Pulmonary artery endothelial cell (primary cell): ENCODE results near the gene ANTXR1. TPM values are rescaled to one million over a fixed set of nuclear protein-coding genes. Genes with fewer than 3 reads are reported as not detected.

Source experiments
- DNase-seq: peaks from one replicate; pipeline ENCODE4 v3.0.0-alpha.2; 2011; ENCODE audit warnings: low read depth, low spot score
- total RNA-seq: library from RNA; depleted of rRNA; stranded (reverse); fragments of >200 nt; gene quantifications from 2 replicates; pipeline ENCODE4 v1.2.3, GENCODE V29; 2014

ANTXR1 gene
- total RNA-seq = 8.8 and 10.1 TPM in 2 replicates

DNA sequence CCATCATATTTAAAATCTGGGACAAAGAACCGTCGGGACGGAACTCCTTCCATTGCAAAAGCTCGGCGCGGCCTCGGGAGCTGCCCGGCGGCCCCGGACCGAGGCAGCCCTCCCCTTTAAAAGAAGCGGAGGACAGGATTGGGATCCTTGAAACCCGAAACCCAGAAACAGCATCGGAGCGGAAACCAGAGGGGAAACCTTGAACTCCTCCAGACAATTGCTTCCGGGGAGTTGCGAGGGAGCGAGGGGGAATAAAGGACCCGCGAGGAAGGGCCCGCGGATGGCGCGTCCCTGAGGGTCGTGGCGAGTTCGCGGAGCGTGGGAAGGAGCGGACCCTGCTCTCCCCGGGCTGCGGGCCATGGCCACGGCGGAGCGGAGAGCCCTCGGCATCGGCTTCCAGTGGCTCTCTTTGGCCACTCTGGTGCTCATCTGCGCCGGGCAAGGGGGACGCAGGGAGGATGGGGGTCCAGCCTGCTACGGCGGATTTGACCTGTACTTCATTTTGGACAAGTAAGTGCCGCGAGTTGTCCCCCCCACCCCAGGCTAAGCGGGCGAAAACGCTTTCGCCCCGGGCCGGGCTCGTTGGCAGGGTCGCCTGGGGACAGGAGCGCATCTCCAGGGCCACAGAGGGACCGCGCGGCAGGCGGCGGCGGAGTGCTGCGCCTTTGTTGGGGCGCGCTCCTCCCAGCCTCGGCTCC, at the start of gene ANTXR1:
ANTXR1 (plus strand) TSS at position 38 of the 698 bp plus-strand sequence; CDS start at position 359, 321 bp downstream.
- DNase-seq = no peak

DNA sequence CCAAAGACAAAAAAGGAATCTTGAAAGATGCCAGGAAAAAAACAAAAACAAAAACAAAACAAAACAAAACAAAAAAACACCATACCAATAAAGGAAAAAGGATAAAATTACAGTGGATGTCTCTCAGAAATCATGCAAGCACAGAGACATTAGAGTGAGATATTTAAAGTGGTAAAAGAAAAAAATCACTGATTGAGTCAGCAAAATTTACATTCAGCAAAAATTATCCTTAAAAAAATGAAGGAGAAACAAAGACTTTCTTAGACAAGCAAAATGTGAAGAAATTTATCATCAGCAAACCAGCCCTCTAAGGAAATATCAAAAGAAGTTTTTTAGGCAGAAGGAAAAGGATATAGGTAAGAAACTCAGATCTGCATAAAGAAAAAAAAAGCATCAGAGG, 48.7 kb upstream of the ANTXR1 start:
- DNase-seq = no peak

DNA sequence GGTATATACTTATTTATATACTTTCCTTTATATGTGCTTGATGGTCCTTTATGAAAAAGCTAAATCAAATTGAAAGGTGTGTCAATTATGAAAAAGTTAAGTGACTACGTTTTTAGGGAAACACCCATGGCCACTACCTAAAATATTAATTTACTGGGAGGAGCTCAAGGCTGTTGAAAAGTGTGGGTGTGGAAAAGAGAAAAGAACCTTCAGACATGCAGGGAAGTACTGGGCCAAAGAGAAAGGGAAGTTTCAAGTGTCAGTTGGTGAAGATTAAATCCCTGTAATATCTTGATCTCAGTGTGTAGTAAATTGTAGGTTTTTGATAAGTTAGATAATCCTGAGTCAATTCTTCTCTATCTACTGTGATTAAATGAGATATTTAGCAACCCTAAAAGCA, 44.8 kb upstream of the ANTXR1 start:
- DNase-seq = no peak

DNA sequence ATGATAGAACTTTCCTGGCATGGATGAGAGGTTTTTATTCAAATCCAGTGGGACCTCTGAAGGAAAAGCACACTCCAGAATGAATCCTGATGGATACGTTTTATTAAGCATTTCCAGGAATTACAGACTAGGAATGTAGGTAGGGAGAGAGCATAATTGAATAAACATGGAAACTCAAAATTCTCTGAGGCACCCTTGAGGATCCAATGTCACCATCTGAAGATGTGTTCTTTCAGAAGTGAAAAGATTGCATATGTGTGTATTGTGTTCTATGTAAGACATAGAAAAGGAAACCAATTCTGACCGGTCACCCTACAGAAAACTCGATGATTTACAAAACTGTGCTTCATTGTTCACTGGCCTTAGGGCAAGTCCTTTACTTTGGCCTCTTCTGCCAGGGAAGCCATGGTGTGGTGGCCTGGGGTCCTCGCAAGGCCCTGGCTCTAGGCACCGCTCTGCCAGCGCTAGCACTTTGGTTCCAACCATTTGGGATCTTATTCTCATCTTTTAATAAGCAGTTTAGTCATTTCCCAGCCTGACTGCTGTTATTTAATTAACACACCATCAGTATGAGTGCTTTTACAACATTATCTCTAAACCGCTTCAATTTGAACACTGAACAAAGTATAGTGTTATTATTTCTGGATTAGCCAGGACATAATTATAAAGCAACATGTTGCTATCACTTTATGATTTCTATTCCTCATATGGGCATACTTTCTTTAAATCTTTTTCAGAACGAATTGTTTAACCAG, 43.1 kb upstream of the ANTXR1 start:
- DNase-seq = no peak

DNA sequence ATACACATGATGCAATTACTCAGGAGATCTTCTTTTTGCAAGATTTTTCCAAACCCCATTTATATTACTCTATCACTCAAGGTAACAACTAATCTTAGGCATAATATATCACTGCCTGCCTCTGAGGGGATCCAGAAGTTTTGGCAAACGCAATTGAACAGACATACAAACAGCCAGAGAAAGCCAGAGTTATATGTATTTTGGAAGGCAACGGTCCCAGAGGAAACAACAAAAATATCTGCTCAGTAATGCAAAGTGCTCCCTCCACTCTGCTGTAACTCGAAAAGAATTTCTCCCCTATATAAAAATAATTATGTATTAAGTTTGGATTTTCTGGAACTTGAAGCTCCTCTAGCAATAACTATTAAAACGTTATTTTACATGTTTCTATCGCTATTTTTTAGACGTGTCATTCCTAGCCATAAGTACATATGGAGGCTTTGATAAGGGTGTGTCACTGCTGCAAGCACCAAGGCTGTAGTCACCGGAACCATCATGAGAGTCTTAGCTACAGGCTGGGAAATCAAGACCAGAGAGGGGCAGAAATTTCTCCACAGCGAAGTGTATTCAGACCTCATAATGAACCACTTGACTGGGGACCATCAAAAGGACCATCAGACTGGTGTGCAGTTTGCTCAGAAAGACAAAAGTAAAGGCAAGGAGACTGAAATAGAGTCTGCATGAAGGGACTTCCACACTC, 42.3 kb upstream of the ANTXR1 start:
- no peak for DNase-seq

DNA sequence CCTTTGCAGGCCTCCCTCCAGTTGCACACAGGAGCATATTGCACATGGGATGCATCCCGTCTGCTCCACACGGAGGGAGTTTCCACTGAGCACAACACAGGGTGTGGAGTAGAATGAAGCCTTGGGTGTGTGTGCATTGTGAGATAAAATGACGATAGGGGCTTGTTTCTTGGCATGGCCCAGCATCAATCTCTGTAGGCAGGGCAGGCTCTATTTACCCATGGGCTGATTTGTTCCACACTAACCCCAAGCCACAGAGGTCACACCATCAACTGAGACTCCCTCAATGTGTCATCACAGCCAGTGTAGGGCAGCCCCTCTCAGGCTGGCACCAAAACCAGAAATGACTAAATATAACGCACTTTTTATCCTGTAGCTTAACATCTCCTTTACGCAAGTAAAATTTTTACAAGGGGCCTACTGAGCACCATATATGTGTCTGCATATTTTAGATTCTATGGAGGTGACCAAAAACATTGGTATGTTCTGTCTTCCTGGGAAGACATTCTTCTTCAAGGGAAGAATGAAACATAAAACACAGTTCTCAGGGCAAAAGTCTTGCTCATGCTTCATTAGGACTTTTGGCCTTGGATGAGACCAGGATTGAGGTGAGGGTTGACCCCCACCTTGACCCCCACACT, 41.3 kb upstream of the ANTXR1 start:
- no peak for DNase-seq

DNA sequence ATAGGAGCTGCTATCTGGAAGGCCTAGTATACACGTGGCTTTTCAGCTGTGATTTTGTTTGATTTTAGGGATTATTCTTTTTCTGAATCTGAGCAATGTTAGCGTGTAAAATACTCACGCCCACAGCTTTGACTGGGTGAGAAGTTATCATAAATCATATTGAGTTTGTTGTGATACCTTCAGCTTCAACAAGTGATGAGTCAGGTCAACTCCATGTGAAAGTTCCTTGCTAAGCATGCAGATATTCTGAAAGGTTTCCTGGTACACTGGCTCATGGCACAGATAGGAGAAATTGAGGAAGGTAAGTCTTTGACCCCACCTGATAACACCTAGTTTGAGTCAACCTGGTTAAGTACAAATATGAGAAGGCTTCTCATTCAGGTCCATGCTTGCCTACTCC, 38.7 kb upstream of the ANTXR1 start, which contains the start of gene GKN1:
GKN1 (plus strand) TSS at position 386 of the 400 bp plus-strand sequence. CDS start 42 bp downstream, outside the sequence.
- DNase-seq = no peak

DNA sequence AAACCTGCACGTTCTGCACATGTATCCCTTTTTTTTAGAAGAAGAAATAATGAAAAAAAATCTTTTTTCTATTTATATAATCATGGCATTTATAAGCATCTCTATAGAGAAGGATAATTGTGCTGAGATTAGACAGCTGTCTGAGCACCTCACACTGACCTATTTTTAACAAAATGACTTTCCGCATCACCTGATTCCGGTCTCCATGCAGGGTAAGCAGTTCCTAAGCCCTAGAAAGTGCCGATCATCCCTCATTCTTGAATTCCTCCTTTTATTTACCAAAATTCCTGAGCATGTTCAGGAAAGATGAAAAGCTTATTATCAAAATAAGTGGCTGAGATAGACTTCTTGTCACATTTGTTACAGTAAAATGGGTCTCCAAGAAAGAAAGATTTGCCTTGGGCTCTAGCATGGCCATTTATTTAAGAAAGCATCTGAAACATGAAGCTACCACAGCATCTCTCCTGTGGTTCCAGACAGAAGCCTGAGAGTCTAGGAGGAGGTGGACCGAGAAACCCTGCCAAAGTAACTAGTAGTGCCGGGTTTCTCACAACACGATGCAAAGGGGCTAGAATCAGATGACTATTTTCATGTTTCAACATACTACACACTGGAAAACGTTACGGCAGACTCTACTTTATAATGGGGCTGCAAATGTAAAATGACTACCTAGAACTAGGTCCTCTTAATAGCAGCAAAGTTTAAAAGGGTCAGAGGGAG, 37.9 kb upstream of the ANTXR1 start:
- no peak for DNase-seq

DNA sequence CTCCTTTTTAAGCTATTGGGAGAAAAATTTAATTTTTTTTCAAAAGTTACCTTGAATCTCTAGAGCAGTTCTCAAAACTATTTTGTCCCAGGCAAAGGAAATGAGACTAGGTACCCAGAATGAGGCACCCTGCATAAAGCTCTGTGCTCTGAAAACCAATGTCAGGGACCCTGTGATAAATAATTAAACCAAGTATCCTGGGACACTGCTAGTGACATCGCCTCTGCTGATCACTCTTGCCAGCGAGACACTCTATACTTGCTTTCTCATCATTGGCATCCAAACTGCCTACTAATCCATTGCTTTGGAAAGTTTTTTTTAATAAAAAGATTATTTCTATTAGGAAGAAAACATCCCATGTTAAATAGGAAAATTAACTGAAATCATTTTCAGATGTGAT, 37.1 kb upstream of the ANTXR1 start:
- DNase-seq = no peak

DNA sequence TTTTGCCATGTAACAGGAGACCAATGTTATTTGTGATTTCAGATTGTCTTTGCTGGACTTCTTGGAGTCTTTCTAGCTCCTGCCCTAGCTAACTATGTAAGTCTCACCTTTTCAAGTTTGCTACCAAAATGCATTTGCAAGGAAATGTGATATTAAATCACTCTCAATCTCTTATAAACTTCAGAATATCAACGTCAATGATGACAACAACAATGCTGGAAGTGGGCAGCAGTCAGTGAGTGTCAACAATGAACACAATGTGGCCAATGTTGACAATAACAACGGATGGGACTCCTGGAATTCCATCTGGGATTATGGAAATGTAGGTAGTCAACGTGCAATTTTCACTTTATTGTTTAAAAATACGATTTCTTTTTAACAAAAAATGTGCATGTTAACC, 35.5 kb upstream of the ANTXR1 start:
- no peak for DNase-seq

DNA sequence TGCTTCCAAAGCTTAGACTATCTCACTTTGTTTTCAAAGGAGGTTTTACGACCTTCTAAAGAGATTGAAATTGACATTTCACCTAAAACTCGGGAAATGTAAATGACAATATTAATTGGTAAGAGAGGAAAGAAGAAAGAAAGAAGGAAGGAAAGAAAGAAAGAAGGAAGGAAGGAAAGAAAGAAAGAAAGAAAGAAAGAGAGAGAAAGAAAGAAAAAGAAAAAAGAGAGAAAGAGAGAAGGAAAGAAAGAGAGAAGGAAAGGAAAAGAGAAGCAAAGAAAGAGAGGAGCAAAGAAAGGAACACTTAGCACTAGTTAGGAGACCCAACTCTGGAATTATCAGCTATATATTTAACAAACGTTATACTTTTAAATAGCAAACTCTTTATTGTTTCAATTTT, 34.9 kb upstream of the ANTXR1 start:
- DNase-seq = no peak

DNA sequence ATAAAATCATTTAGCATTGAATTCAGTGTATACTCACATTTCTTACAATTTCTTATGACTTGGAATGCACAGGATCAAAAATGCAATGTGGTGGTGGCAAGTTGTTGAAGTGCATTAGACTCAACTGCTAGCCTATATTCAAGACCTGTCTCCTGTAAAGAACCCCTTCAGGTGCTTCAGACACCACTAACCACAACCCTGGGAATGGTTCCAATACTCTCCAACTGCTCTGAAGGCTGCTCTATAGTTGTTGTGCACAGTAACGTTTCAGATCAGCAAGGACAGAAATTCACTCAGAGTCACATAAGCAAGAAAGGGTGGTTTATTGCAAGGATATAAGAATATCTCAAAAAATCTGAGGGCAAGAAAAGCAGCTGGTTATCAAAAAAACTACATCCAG, 32.0 kb upstream of the ANTXR1 start:
- no peak for DNase-seq

DNA sequence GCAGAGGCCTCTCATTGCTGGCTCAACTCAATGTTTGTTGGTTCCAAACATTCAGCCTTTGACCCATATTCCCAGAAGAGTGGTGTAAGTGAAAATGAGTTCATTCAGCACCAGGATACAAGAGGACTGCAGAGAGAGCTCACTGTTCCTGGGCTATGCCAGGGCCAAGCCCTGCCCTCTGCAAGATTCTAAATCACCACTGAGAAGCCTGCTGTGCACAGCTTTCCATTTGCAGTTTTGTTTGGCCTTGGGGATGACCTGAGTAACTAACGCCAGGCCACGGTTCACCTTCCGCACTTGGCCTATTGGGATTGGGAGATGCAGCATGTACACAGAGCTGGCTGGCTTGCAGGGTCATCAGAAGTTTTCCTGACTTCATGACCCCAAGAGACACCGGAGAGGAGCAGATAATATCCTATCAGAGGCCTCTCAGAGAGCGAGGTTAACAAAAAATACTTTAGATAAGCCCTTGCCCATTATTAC, 25.9 kb upstream of the ANTXR1 start:
- DNase-seq = no peak

DNA sequence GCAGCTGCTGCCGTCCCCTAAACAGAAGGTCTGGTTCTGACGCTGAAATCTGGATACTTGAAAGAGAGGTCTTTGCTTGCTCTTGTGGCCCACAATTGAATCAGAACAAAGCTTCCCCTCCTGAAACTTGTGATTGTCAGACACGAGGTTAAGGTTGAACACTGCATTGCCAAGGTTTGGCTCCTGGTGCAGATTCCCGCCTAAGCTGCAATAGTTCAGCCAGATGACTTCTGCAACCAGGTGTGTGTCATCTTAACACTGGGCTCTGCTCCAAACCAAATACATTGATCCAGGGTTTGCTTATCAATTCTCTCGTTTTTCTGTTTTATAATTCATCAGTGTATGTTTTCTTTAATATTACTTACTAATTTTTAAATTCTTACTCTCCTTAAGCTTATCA, 23.9 kb upstream of the ANTXR1 start:
- DNase-seq = no peak

DNA sequence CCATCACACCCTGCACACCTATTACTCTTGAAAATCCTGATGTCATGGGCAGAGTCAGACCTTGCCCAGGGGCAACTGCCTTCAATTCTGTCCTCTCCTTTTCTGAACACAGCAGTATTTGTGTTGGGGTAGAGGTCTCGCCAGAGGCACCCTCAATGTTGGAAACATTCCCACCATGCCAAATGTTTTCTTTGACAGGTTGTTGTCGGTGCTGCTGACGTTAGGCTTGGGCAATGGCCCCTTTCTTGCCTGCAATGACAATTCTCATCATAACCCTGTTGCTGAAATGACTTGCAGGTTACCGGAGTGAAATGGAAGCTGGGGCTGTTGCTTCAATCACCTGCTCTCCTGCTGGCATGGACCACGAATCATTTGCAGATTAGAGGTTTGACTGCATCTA, 20.6 kb upstream of the ANTXR1 start:
- DNase-seq = no peak

DNA sequence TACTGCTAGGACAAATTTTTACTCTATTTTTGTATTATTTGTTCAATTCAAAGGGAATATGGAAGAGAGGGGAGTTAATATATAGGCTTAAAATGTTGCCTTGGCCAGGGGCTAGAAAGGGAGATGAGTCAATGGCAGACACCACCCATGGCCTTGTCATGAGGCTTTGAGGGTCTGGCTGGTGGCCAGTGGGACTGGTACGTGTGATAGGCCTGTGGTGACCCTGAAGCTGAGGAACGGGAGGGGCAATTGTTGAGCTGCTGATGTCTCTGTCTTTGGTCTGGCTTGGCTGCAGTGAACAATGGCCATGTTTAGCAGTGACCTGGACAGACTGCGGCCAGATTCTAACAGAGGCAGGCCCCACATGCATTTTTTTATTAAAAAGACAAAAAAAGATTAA, 20.0 kb upstream of the ANTXR1 start:
- DNase-seq = no peak

DNA sequence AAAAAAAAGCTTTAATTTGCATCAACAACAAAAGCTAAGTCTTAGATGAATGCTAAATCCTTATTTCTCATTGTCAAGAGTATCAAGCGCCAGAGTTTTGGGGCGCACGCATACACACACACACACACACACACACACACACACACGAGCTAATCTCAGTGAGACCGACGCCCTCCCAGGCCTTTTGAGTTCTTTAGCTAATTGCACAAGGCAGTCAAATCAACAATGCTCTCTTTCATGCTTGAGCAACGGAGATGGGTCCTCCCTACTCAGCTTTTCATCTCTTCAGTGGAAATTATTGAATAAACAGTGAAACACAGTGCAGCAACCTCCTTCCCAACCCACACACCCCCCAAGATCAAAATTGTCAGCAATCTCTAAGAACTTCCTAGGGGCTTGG, 19.3 kb upstream of the ANTXR1 start:
- DNase-seq = no peak

DNA sequence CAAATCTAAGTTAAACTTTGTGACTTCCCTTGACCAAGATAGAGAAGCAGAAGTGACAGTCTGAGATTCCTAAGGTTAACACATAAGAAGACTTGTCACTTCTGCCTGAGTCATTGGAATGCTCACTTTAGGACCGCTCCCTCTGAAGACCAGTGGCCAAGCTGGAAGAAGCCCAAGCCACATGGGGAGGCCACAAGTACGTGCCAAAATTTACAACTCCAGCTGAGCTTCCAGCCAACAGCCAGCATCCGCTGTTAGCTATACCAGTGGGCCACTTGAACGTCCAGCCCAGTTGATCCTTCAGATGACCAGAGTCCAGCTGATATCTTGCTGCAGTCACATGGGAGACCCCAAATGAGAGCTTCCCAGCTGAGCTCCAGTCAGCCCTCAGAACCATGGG, 18.1 kb upstream of the ANTXR1 start:
- no peak for DNase-seq

DNA sequence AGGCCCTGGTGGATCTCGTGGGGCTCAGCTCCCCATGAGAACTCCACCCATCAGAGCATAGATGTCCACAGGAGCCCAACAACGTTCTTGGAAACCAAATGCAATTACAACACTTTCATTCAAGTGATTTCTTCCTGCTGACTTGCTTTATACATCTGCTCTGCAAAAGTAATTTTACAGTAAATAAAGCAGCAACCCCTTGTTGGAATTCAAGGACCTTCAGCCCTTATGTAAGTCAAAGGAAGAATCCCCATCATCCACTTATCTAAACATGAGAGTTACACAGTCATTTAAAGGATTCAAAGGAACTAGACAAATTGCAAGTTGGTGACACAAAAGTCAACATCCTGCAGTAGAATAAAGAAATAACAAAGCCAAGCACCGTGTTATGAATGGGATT, 17.1 kb upstream of the ANTXR1 start:
- no peak for DNase-seq

DNA sequence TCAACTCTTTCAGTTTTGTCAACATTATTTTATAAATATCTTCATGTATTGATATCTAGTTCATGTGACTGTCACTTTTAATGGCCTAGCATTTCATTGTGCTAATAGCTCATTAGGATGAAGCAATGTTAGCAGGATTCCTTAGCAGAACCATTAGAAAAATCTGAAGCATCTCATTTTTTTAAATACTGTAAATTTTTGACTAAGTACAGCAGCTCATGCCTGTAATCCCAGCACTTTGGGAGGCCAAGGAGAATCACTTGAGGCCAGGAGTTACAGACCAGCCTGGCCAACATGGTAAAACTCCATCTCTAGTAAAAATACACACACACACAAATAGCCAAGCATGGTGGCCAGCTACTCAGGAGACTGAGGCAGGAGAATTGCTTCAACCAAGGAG, 15.6 kb upstream of the ANTXR1 start:
- no peak for DNase-seq

DNA sequence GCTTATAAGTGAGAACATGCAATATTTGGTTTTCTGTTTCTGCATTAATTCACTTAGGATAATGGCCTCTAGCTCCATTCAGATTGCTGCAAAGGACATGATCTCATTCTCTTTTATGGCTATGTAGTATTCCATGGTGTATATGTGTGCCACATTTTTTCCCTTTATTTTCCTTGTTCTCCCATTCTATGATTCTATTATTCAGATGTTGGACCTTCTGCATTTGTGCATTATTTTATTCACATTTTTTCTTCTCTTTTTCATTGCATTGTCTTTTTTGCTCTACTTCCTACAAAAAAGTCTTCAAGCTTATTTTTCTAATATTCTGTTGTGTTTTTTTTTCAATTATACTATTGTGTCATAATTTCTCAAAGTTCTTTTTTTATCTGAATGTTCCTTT, 11.1 kb upstream of the ANTXR1 start:
- DNase-seq = no peak
